HG02588 (cell line): ENCODE data around the gene FOXS1.
"Not testable (repeated sequence)": the region's sequence is repeated elsewhere in the genome, so short reads cannot be mapped to it uniquely, and the experiment has no call there.

Source experiments
- ATAC-seq: cut with Tn5 transposase; IDR thresholded peaks from one replicate; pipeline ENCODE4 v1.9.1; 2021; ENCODE audit warnings: mild to moderate bottlenecking, moderate library complexity; ENCODE audit not compliant: unreplicated experiment

The FOXS1 gene

DNA sequence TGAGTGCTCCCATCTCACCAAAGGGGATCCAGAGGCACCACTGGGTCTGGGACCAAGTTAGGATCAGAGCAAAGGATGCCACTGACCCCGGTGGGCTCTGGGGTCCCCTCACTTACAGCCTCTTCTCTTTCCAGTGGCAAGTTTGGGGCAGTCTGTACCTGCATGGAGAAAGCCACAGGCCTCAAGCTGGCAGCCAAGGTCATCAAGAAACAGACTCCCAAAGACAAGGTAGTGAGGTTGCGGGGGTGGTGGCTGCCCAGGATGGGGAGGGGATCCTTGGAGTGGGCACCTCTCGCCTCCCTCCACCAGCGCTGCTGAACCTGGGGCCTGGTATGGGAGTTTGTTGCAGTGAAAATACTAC is 21.3 kb downstream of the FOXS1 start:
- no peak for ATAC-seq

DNA sequence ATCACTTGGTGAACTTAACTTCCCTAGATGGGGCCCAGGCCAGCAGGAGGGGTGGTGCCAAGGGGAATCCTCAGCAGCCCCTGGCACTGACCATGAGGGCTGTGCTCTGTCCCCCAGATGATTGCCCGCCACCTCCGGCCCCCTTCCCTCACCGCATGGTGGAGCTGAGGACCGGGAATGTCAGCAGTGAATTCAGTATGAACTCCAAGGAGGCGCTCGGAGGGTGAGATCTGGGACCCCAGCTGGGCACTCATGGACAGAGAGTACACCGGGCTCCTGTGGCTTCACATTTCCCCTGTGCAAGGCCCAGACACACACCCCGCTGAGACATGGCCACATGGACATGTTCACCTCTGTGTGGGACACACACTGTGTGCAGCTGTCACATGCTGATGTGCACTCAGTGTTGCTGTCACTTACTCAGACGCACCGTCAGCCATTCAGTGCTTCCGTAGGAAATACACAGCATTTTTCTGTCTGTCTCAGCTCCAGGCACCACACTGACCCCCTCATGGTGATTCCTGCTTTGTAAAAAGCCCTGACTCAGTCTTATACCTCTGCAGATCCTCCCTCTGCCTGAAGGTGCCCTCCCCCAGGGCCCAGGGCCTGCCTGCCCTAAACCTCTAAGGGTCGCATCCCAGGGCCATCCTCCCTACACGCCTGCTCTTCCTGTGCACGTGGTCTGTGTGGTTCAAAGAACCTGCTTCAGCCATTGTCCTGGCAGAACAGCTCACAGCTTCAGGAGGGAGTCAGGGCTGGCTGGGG is 21.9 kb downstream of the FOXS1 start:
- no peak for ATAC-seq

DNA sequence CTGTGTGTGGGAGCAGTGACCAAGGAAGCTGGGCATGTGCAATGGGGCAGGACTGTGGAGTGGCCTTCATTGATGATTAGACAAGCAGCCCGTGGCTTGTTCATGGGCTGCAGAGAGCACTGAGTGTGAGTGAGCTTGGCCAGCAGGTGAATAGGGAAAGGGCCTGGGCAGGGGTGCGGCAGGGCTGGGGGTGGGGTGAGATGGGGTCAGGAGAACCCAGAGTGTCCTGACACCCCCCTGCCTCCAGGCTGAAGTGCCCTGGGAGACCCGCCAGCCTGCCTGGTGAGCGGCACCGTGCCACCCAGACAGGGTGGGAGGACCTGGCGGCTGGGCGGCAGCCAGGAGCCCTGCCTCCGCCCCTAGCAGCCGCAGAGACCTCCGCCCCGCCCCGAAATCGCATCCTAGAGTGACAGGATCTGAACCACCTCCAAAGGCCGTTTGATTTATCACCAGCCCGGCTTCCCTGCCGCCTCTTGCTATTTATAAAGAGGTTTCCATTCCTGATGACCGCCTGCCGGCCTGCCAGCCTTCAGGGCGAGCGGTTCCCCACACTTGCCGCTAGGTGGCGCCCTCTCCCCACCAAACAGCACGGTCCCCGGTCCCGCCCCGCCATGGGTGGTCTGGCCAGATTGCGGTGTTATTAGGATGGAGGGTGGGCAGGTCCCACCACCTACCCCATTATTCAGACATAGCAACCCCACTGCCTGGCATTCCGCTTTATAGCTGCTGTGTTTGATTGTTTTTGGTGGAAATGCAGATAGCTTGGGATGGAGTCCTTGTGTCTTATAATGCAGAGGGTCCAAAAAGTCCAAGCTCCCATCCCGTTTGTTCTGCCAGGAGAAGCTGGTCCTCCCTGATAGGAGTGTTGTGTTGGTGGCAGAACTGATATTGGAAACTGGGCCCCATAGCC is 22.7 kb downstream of the FOXS1 start:
- ATAC-seq: no peak

DNA sequence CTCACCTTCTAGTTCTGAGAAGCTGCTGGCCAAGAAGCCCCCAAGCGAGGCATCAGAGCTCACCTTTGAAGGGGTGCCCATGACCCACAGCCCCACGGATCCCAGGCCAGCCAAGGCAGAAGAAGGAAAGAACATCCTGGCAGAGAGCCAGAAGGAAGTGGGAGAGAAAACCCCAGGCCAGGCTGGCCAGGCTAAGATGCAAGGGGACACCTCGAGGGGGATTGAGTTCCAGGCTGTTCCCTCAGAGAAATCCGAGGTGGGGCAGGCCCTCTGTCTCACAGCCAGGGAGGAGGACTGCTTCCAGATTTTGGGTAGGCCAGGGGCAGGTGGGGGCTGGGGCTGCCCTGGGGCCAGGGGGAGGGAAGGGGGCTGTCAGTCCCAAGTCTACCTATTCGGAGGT is 24.0 kb downstream of the FOXS1 start:
- ATAC-seq: no peak

DNA sequence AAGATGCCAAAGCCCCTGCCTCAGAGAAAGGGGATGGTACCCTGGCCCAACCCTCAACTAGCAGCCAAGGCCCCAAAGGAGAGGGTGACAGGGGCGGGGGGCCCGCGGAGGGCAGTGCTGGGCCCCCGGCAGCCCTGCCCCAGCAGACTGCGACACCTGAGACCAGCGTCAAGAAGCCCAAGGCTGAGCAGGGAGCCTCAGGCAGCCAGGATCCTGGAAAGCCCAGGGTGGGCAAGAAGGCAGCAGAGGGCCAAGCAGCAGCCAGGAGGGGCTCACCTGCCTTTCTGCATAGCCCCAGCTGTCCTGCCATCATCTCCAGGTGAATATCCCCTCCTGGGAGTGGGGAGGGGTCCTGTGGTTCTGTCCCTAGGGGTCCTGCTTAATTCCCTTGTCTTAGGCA is 25.2 kb downstream of the FOXS1 start:
- no peak for ATAC-seq

DNA sequence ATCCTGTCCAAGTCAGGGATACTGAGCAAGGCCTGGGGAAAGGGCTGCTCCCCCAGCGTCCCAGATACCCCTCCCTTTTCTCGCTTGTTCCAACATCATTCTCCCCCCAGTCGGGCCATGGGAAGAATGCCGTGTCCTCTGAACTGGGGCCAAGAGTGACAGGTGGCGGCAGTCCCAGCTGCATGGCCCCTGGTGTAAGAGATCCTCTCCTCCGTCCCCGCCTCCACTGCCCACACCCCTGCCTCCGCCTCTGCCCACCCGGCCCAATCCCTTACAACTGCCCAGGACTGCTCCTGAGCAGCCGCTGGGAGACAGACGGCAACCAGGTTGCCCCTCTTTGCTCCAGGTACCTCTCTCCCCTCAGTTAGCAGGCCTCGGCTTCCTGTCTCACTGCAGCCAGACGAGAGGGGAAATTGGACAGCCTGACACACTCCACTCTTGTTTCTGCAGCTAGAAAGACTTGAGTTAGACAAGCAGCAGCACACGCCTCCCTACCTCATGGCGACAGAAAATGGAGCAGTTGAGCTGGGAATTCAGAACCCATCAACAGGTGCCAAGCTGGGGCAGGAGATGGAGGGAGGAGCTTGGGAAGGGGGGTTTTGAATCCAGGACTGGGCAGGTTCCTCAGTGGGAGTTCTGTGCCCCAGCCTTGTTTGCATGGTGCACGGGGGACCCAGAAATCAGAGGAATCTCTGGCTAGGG is 26.2 kb downstream of the FOXS1 start, which contains the start of gene MYLK2:
MYLK2 (plus strand) TSS at position 274 of the 702 bp plus-strand sequence; CDS start at position 499, 225 bp downstream.
- ATAC-seq: no peak

DNA sequence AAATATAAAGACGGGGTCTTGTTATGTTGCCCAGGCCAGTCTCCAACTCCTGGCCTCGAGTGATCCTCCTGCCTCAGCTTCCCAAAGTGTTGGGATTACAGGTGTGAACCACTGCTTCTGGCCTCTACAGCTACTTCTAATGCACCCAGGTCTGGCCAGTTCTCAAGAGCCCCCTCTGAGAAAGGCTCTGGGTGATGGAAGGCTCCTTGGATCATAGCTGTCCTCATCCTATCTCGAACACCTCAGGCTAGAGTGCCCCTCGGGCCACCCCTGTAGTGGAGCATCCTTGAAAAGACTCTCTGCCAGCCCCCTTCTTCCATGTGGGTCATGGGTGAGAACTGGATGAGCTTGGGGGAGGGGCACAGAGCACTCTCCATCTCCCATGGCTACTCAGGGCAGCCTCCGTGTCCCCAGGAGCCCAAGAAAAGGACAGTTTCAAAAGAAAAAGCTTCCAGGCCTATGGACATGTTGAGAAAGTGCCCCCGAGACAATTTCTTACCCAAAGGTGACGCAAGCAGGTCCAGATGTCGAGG is 27.0 kb downstream of the FOXS1 start:
- no peak for ATAC-seq

DNA sequence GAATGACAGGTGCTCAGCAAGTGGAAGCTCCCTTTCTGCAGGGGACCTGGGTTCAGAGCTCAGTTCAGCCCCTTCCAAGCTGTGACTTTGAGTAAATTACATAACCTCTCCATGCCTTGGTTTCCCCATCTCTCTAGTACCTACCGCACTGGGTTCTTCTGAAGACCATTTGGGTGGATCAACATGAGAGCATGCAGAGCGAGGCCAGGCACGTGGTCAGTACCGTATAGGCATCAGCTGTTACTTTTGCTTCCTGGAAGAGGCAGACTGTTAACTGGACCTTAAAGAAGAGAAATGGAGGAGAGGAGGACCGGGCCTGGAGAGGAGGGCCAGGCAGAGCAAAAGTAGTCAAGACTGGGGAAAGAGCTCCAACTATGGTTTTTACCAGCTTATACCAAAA is 27.9 kb downstream of the FOXS1 start:
- ATAC-seq: no peak

DNA sequence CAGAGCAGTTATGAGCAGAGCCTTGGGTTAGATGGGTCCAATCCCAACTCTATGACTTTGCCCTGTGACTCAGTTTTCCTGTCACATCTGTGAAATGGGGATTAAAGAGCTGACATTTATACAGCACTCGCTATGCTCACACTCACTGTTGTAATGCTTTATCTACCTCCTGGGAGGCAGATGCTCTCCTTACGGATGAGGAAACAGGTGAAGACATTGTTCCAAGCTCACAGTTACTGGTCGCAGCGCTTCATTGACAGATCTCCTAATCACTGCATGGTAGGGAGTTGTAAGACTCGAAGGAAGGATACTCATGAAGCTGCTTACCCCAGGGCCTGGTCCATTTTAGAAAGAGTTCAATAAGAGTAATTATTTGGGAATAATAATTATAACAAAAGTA is 29.2 kb downstream of the FOXS1 start:
- ATAC-seq: no peak

DNA sequence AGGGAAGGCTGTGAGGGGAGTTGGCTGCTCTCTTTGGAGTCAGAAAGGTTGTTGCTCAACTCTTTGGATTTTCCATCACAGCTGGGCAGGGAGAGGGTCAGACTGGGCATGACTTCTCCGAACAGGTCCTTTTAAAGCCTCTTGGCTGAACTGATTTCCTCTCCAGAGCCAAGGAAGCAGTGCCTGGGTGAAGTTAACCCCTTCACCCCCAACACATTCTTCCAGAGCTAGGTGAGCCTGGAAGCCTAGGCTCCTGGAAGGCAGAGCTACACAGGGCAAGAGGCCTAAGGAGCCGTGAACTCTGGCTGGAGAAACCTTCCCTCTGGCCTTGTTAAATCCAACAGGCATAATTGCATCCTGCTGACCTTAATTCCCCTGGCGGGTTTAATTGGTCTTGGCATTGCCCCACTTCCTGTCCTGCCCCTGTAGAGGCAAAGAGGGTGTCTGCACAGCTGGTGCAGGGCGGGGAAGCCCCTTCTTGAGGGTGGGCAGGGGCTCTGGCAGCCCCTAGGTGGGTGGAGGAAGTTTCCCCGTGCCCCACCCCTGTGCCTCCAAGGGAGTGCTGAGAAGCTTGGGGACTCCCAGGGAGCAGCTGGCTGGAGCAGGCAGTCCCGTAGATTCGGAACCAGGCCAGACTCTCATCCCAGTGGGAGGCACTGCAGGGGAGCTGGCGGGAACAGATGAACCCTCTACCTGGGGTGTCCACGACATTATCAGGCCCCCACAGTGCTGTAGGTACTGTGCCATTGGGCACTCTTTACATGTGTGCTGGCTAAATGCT is 29.8 kb downstream of the FOXS1 start:
- no peak for ATAC-seq

DNA sequence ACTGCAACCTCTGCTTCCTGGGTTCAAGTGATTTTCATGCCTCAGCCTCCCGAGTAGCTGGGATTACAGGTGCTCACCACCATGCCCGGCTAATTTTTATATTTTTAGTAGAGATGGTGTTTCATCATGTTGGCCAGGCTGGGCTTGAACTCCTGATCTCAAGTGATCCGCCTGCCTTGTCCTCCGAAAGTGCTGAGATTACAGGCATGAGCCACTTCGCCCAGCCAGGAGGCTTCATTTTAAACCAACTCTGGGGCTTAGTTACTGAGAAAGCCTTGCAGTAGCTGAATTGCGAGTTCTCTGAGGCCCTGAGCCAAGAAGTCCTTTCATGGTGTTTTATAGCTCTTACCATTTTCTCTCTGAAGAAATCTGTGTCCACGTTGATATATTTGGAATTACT is 31.3 kb downstream of the FOXS1 start:
- not testable (repeated sequence) for ATAC-seq

DNA sequence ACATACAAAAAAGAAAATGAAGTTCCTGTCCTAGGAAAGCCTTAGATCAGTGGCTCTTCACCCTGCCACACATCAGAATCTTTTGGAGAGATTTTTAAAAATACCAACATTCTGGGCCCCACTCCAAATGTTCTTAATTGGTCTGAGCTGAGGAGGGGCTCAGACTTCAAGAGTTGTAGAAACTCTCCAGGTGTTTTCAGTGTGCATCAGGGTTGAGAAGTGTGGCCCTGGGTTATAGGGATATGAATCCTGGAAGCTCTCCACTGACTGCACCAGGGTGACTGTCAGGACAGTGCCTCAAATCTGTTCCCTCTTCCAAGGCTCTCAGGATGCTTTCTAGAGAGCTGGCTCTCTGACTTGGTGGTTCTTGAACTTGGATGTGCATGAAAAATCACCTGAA is 31.8 kb downstream of the FOXS1 start:
- ATAC-seq: no peak

DNA sequence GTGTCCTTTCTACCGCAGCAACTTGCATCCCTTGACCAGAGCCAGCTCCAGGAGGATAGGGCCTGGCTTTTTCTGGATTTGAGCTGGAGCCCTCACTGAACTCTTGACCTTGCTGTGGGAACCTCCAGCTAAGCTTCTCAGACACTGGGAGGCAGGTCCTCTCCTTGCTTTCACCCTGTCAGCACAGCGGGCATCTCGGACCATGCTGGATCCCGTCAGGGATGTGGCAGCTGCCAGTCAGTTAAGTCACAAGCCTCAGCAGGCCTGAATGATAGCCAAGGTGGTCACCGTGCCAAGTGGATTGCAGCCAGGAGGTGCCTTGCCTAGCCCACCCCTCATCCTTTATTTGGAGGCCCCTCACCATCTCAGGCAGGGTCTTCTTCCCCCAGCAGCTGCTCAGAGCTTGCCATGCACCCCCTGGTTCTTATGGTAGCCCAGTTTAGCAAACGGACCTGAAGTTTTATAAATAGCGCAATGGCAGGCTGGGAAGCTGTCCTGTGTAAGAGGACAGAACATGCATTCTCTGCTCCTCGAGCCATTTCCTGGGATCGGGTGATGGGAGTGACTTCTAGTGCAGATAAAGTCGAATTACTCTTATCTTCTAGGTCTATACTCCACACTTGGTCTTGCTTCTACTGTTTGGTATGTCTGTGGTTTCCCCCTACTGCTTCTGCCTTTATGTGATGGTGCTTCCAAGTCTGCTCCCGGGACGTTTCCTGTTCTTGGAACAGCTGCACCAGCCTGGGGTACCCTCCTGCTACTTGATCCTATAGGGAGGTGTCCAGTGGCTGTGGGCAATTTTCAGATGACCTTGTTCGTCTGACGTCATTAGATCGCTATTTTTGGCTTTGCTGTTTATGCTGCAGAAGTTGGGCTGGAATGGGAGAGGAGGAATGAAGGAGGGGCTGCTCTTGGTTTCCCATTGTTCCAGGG is 33.3 kb downstream of the FOXS1 start:
- no peak for ATAC-seq

DNA sequence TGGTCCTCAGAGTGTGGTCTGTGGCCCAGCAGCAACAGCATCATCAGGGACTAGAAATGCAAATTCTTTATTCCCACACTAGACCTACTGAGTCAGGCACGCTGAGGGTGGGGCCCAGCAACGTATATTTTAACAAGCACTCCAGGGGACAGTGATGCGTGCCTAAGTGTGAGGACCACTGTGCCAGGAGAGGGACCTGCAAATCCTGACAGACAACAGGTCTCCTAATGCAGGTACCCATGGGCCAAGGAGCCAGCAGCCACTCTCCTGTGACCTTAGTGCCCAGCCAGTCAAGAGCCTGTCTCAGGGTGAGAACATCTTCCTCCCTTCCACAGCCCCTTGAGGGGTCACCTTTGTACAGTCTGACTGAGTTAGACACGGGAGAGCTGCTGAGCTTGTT is 34.2 kb downstream of the FOXS1 start:
- ATAC-seq: no peak

DNA sequence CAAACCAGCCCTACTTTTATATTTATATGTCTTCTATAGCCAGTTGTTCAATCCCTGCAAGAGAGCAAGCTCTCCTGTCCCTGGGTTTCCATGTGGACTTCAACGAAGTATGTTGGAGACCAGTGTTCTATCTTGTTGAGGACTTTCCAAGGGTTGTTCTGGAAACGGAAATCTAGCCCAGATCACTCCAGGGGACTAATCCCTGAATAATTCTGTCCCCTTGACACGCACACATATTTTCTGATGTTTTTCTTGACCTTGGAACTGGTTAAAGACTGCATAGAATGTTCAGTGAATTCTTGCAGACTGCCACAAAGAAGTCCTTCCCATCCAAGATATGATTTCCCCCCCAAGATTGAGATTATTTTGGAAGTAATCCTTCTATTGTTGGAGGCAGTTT is 35.7 kb downstream of the FOXS1 start:
- ATAC-seq: no peak

DNA sequence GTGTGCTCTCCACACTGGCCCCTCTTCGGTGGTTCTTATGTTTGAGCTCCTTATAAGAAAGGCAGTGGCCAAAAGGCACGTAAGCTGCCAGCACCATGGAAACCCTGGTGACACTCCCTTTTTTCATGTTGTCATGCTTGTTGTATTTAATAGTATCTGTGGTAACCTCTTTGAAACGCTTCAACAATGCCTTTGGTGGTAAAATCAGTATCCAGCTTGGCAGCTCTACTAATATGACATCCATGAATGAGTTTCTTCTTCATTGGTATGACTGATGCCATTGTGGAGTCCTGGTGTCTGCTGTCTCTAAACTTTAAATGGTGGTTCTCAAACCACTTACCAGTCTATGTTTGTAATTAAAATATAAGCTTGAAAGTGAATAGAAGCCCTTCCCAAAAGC is 36.9 kb downstream of the FOXS1 start:
- no peak for ATAC-seq

DNA sequence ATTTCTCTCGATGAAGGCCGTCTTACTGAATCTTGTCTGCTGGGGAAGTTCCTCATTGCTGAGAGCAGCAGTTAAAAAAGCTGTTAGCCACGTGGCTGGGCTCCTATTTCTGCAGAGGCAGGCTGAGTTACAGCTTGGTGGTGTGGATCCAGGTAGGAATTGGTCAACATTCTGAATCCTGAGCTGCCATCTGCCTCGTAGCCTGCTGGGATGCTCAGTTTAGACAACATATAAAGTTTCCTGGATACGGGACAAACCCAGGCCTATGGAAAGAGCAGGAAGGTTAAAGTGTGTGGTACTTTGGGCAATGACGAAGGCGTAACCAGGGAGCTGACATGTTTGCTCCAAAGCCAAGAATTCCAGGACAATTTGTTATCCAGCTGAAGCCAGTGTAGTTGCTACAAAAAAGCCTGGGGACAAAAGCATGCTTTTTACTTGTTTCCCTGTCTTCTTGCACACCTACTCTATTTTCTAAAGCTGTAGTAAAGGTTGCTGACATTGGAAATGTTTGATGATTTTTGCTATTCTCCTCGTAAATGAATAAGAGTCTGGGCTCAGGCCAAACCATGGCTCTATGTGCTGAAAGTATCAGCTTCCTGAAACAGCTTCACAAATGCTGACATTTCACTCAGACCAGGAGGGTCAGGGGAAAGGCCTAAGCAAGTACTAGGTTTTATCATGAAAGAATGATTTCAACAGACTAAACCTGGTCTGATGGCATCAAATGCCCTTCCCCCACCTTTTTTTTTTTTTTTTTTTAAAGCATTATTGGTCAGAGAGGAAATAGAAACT is 38.6 kb downstream of the FOXS1 start:
- no peak for ATAC-seq

DNA sequence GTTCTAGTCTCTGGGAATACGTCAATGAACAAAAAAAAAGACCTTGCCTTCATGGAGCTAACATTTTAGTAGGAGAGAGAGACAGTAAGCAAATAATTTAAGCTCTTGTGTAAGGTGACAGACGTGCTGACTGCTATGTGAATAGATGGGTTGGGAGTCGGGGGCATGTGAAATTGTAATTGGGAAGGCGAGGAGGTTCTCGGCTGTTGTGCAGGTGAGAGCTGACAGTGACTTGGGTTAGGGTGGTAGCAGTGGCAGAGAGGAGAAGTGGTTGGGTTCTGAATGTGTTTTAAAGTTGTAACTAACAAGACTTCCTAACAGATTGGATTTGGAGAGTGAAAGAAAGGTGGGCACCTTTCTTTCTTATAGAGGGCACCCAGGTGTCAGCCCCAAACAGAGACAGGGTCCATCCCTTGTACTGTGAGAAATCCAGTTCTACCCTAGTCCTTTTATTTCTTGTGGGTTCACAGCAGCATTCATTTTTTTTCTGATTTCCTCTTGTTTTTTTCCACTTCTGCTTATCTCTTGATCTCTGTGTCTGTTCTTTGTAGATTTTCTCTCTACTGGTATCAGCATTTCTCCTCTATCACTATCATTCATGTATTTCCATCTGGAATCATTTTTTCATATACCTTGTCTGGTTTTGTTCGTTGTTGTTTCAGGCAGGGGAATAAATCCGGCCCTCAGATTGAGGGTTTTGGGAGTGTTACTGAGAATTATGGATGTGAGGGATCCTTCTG is 41.7 kb downstream of the FOXS1 start:
- ATAC-seq: no peak
